ENCODE results near the gene SLC9A2.

GRCh38 chr2:102718387-102719316 is 99.3 kb downstream of the SLC9A2 start:
- TF ChIP-seq CTCF (IDR thresholded peaks at IDR 0.05), result no peak
- no peak for TF ChIP-seq POLR2A (IDR thresholded peaks at IDR 0.05)
